Right atrium auricular region (tissue), 2 donors: Measurements from ENCODE around the gene CNPY1. TPM values are rescaled to one million over a fixed set of nuclear protein-coding genes. Genes with fewer than 3 reads are reported as not detected.
A peak's percentile ranks its signal among the peaks of the same experiment; 100 is the strongest.

ENCODE experiments used
- DNase-seq: peaks from one replicate; pipeline ENCODE4 v3.0.0-alpha.2; 2019; ENCODE audit warnings: low spot score
- H3K27ac ChIP-seq, 2 donors: fragments of 200-600 bp; sonication (generic); 1 replicate in 1 of 2; 2 replicates in 1 of 2; pipeline ENCODE4 v1.5.1; 2016 to 2019
- H3K27me3 ChIP-seq, 2 donors: fragments of 200-600 bp; sonication (generic); one replicate each; pipeline versions ENCODE4 v1.5.1 to v1.6.0; 2017 to 2019
- H3K36me3 ChIP-seq: fragments of 200-600 bp; sonication (generic); one replicate; pipeline ENCODE4 v1.5.1; 2016
- H3K4me1 ChIP-seq, 2 donors: fragments of 200-600 bp; sonication (generic); one replicate each; pipeline versions ENCODE4 v1.5.1 to v1.6.0; 2017 to 2019
- H3K4me3 ChIP-seq, 2 donors: fragments of 200-600 bp; sonication (generic); 1 replicate in 1 of 2; 2 replicates in 1 of 2; pipeline ENCODE4 v1.5.1; 2017 to 2019; ENCODE audit warnings: mild to moderate bottlenecking in 1 of 2, moderate library complexity in 1 of 2
- H3K9me3 ChIP-seq, 2 donors: fragments of 200-600 bp; sonication (generic); one replicate each; pipeline ENCODE4 v1.5.1; 2019
- CTCF ChIP-seq, 2 donors: fragments of 200-600 bp; sonication (generic); IDR thresholded peaks; one replicate each; pipeline ENCODE4 v1.5.1; 2019; ENCODE audit warnings: antibody characterized with exemption in 2 of 2
- total RNA-seq, 2 donors: library from RNA; depleted of rRNA; stranded (reverse); fragments of >200 nt; gene quantifications; one replicate each; pipeline ENCODE4 v1.1.0, GENCODE V29; 2016

The CNPY1 gene
- total RNA-seq, 2 donors from 2014 or later = not detected

DNA sequence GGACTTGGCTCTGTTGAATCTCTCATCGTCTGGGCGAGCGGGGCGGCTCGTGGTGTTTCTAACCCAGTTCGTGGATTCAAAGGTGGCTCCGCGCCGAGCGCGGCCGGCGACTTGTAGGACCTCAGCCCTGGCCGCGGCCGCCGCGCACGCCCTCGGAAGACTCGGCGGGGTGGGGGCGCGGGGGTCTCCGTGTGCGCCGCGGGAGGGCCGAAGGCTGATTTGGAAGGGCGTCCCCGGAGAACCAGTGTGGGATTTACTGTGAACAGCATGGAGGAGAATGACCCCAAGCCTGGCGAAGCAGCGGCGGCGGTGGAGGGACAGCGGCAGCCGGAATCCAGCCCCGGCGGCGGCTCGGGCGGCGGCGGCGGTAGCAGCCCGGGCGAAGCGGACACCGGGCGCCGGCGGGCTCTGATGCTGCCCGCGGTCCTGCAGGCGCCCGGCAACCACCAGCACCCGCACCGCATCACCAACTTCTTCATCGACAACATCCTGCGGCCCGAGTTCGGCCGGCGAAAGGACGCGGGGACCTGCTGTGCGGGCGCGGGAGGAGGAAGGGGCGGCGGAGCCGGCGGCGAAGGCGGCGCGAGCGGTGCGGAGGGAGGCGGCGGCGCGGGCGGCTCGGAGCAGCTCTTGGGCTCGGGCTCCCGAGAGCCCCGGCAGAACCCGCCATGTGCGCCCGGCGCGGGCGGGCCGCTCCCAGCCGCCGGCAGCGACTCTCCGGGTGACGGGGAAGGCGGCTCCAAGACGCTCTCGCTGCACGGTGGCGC lies 88.1 kb downstream of the CNPY1 start, which contains the start of gene EN2:
TSS of gene EN2 (plus strand) at position 19 of the 767 bp plus-strand sequence. CDS start at position 268, 249 bp downstream.
- TF ChIP-seq CTCF (IDR thresholded peaks at IDR 0.05) = no peak
- H3K36me3 ChIP-seq = no peaks in the 10 kb centered on the region
- H3K9me3 ChIP-seq = no peaks in the 10 kb centered on the region
- no peak for DNase-seq
- H3K27me3 ChIP-seq = peaks cover 44 to 87% of the 10 kb centered on the region in 2 donors
- peaks cover 0 to 51% of the 10 kb centered on the region in 2 donors for H3K4me1 ChIP-seq
- H3K4me3 ChIP-seq = peak within 1 kb of the TSS; percentile 34 to 50
- no peak within 1 kb of the TSS for H3K27ac ChIP-seq

DNA sequence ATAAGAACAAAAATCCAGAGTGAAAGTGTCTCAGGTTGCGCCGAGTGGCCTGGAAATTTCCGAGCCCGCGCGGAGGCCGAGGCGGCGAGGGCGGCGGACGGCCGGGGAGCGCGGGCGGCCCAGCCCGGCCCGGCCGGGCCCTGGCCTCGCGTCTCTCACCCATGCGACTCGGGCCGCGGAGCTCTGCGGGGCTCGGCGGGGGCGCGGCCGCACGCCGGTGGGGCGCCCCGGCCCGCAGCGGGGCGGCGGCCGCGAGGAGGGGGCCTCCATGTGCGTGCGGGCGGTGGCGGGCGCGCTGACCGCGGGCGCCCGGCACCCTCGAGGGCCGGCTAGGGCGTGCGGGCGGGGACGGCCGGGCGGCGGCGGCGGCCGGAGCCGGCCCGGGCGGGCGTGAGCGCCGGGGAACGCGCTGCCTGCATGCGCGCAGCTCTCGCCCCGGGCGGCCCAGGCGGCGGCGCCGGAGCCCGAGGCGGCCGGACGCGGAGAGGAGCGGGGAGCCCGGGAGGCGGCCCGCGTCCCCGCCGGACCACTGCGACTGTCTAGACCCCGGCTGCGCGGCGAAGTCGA lies 88.7 kb downstream of the CNPY1 start:
- no peak for TF ChIP-seq CTCF (IDR thresholded peaks at IDR 0.05)
- Histone ChIP-seq H3K4me1 (peaks cover 0 to 51% of the 10 kb centered on the region in 2 donors), H3K36me3 (no peaks in the 10 kb centered on the region), H3K9me3 (no peaks in the 10 kb centered on the region), H3K4me3 (peak overlapping the region; percentile 34 to 50), H3K27ac (no peak overlapping the region), H3K27me3 (peaks cover 50 to 89% of the 10 kb centered on the region in 2 donors)
- DNase-seq = no peak

GRCh38 chr7:155456738-155457543 lies 89.4 kb downstream of the CNPY1 start:
- H3K36me3 ChIP-seq = no peaks in the 10 kb centered on the region
- no peak for TF ChIP-seq CTCF (IDR thresholded peaks at IDR 0.05)
- peaks cover 57 to 89% of the 10 kb centered on the region in 2 donors for H3K27me3 ChIP-seq
- no peak overlapping the region for H3K27ac ChIP-seq
- H3K9me3 ChIP-seq = no peaks in the 10 kb centered on the region
- DNase-seq = peak; percentile 60
- peaks cover 0 to 51% of the 10 kb centered on the region in 2 donors for H3K4me1 ChIP-seq
- peak overlapping the region; percentile 34 to 50 for H3K4me3 ChIP-seq

DNA sequence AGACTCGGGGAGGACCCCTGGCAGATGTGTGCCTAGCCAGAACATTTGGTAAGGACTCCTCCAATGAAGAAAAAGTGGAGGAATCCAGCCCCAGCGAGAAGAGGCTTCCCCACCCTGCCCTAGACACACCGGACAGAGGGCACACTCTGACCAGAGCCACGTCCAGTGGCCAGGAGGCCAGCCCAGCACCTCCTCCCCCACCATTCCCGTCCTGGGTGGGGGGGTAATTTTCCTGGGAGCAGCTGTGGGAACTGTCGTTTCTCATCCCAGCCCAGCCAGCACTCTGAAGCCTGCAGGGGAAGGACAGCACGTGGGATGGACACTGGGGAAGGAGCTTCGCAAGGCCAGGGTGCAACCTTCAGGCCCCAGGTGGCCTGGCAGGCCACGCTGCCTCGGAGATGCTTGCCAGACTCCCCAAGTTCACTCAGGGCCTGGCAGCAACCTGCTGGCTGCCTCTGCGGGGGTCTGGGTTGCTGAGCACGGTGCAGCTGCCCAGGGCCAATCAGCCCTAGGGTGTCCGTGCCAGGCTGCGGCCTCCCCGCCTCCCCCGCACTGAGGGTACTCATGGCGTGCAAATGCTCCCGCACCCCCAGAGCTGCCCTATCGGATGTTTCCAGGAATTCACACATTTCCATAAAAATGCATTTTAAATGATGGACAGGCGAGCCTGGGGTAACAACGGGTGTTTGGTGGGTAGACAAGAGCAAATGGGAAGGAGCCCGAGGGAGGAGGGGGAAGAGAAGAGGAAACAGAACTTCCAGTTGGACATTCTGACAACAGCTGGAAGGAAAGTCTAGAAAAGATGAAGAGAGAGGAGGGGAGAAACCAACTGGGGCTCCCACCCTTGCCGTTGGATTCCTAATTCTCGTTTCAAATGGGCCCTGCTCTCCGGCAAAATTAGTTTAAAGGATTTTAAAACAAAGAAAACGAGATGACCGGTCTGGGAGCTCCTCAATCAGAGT lies 90.3 kb downstream of the CNPY1 start:
- Histone ChIP-seq H3K9me3 (no peaks in the 10 kb centered on the region), H3K27me3 (peaks cover 58 to 88% of the 10 kb centered on the region in 2 donors), H3K36me3 (no peaks in the 10 kb centered on the region), H3K4me3 (peak overlapping the region; percentile 34 to 50), H3K4me1 (peaks cover 0 to 51% of the 10 kb centered on the region in 2 donors), H3K27ac (no peak overlapping the region)
- no peak for DNase-seq
- no peak for TF ChIP-seq CTCF (IDR thresholded peaks at IDR 0.05)

DNA sequence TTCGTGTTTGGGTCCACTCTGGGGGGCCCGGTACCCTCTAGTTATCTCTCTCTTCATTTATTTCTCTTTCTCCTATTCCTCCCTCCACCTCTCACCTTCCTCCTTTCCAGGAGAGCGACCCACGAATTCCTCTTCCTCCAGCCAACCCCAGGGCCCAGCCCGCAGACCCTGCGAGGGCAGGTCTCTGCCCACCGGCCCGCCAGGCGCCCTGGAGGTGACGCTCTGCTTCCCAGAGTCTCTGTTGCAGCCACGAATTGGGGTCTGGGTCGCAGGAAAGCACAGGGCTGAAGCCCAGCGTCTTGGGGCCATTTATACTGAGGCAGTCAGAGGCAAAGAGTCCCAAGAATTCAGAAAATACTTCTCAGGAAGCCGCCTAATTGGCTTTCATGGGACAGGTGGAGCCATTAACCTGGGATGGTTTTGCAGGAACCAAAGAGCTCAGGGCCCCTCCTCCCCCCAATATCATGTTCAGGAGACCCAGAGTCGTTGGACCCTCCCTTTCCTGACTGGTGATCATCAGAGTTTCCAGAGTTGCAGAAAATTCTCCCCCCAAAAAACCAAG lies 91.1 kb downstream of the CNPY1 start:
- TF ChIP-seq CTCF (IDR thresholded peaks at IDR 0.05) = no peak
- H3K27me3 ChIP-seq = peaks cover 60 to 87% of the 10 kb centered on the region in 2 donors
- DNase-seq = no peak

More for the DNA sequence above, 91.1 kb downstream of the CNPY1 start:
- H3K9me3 ChIP-seq = no peaks in the 10 kb centered on the region
- no peaks in the 10 kb centered on the region for H3K36me3 ChIP-seq
- peaks cover 0 to 51% of the 10 kb centered on the region in 2 donors for H3K4me1 ChIP-seq
- no peak overlapping the region for H3K4me3 ChIP-seq
- no peak overlapping the region for H3K27ac ChIP-seq
